Measurements from ENCODE around the gene DNPEP. TPM values are rescaled to one million over a fixed set of nuclear protein-coding genes. Genes with fewer than 3 reads are reported as not detected.

The DNPEP gene
- total RNA-seq, 4 donors from 2014 or later: 35.9 to 49.5 (median 41.6) TPM

GRCh38 chr2:219419331-219420197, 31.9 kb upstream of the DNPEP start:
- DNase-seq: no peak
- intact Hi-C loops (cut with DNase I): no loop called here
- H3K4me1 ChIP-seq: peaks cover 3 to 17% of the 10 kb centered on the region in 2 donors
- no peak overlapping the region for H3K4me3 ChIP-seq (replicated peaks in 1 of 3)
- 87 to 88% methylated on average over 8 of the region's 9 CpGs for WGBS, 2 donors
- no peak for TF ChIP-seq CTCF (IDR thresholded peaks at IDR 0.05)
- no peak for TF ChIP-seq POLR2A (IDR thresholded peaks at IDR 0.05)
- no peaks in the 10 kb centered on the region for H3K9me3 ChIP-seq
- no peaks in the 10 kb centered on the region for H3K36me3 ChIP-seq
- H3K27ac ChIP-seq: no peak overlapping the region
- peaks cover 9% of the 10 kb centered on the region for H3K27me3 ChIP-seq

GRCh38 chr2:219419012-219419324, 31.3 kb upstream of the DNPEP start:
- Histone ChIP-seq H3K27ac (no peak overlapping the region), H3K36me3 (no peaks in the 10 kb centered on the region), H3K4me3 (replicated peaks in 1 of 3) (peak overlapping the region in 1 of 3 donors; percentile 12), H3K9me3 (no peaks in the 10 kb centered on the region), H3K27me3 (peaks cover 9% of the 10 kb centered on the region), H3K4me1 (peaks cover 0 to 11% of the 10 kb centered on the region in 2 donors)
- no peak for TF ChIP-seq POLR2A (IDR thresholded peaks at IDR 0.05)
- intact Hi-C loops (cut with DNase I): no loop called here
- DNase-seq: no peak
- WGBS, 2 donors: 78 to 79% methylated on average over 4 to 5 of the region's 12 CpGs

GRCh38 chr2:219418155-219419011, 30.7 kb upstream of the DNPEP start, which contains the start of gene DES:
Gene DES (plus strand): TSS chr2:219418377. CDS start chr2:219418463, 86 bp downstream.
- intact Hi-C loops (cut with DNase I): no loop called here

GRCh38 chr2:219417374-219417773, 29.7 kb upstream of the DNPEP start:
- no peak for DNase-seq
- 70 to 75% methylated on average over 8 to 9 of the region's 9 CpGs for WGBS, 2 donors
- no peak for TF ChIP-seq CTCF (IDR thresholded peaks at IDR 0.05)
- TF ChIP-seq POLR2A (IDR thresholded peaks at IDR 0.05): no peak
- peaks cover 9% of the 10 kb centered on the region for H3K27me3 ChIP-seq
- intact Hi-C loops (cut with DNase I): no loop called here
- no peaks in the 10 kb centered on the region for H3K9me3 ChIP-seq
- H3K36me3 ChIP-seq: no peaks in the 10 kb centered on the region
- no peak overlapping the region for H3K27ac ChIP-seq
- peaks cover 0 to 11% of the 10 kb centered on the region in 2 donors for H3K4me1 ChIP-seq
- no peak overlapping the region for H3K4me3 ChIP-seq (replicated peaks in 1 of 3)

More at GRCh38 chr2:219418155-219419011, 30.7 kb upstream of the DNPEP start, which contains the start of gene DES:
- no peak for TF ChIP-seq POLR2A (IDR thresholded peaks at IDR 0.05)
- TF ChIP-seq CTCF (IDR thresholded peaks at IDR 0.05): no peak
- H3K27me3 ChIP-seq: peaks cover 9% of the 10 kb centered on the region
- peak within 1 kb of the TSS in 1 of 3 donors; percentile 12 for H3K4me3 ChIP-seq (replicated peaks in 1 of 3)
- no peak within 1 kb of the TSS for H3K27ac ChIP-seq
- no peaks in the 10 kb centered on the region for H3K36me3 ChIP-seq
- H3K9me3 ChIP-seq: no peaks in the 10 kb centered on the region
- DNase-seq: peak; percentile 6 to 9
- 14 to 33% methylated on average over 3 to 25 of the region's 98 CpGs for WGBS, 2 donors
- peaks cover 0 to 11% of the 10 kb centered on the region in 2 donors for H3K4me1 ChIP-seq

- Histone ChIP-seq H3K36me3 (no peaks in the 10 kb centered on the region), H3K4me1 (peaks cover 0 to 11% of the 10 kb centered on the region in 2 donors), H3K4me3 (replicated peaks in 1 of 3) (no peak overlapping the region), H3K27me3 (peaks cover 9% of the 10 kb centered on the region), H3K9me3 (no peaks in the 10 kb centered on the region), H3K27ac (no peak overlapping the region)
- no peak for DNase-seq
- no peak for TF ChIP-seq CTCF (IDR thresholded peaks at IDR 0.05)
- TF ChIP-seq POLR2A (IDR thresholded peaks at IDR 0.05): no peak
- WGBS, 2 donors: 84 to 89% methylated on average over 2 to 4 of the region's 4 CpGs
- intact Hi-C loops (cut with DNase I): no loop called here
These were observed 29.2 kb upstream of the DNPEP start for GRCh38 chr2:219416938-219417337.

All from thyroid gland (tissue), 4 donors.